Measurements from ENCODE around the gene ELP4. TPM values are rescaled to one million over a fixed set of nuclear protein-coding genes. Genes with fewer than 3 reads are reported as not detected.
A peak's percentile ranks its signal among the peaks of the same experiment; 100 is the strongest.
"Not testable (repeated sequence)": the region's sequence is repeated elsewhere in the genome, so short reads cannot be mapped to it uniquely, and the experiment has no call there.

The ELP4 gene
- total RNA-seq, 1 donor from 2014 or later, result 8.6 TPM

DNA sequence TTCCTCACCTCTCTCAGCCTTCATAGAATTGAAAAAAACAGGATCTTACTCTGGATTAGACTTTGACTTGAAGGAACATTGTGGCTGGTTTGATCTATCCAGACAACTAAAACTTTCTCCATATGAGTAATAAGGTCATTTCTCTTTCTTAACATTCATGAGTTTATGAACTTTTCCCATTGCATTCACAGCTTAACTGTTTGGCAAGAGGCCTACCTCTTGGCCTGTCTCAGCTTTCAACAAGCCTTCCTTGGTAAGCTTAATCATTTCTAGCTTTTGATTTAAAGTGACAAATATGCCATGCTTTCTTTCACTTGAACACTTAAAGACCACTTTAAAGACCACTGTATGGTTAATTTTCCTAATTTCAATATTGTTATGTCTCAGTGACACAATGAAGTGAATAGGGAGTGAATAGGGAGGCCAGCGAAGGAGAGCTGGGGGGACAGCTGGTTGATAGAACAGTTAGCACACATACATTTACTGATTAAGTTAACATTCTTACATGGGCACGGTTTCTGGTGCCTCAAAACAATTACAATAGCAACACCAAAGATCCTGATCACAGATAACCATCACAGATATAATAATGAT lies 17.1 kb upstream of the ELP4 start:
- no peaks in the 10 kb centered on the region for H3K27me3 Mint-ChIP-seq (ENCODE audit: low read depth)
- H3K9me3 Mint-ChIP-seq (ENCODE audit: low read depth), result peaks cover 2% of the 10 kb centered on the region
- peaks cover 8% of the 10 kb centered on the region for H3K36me3 Mint-ChIP-seq (ENCODE audit: low read depth)
- no peak overlapping the region for H3K4me3 Mint-ChIP-seq (ENCODE audit: unreplicated experiment)
- H3K4me1 Mint-ChIP-seq (ENCODE audit: low read depth), result peaks cover 16% of the 10 kb centered on the region
- no peak for DNase-seq (ENCODE audit: low spot score)
- TF ChIP-seq, protein P1, sequence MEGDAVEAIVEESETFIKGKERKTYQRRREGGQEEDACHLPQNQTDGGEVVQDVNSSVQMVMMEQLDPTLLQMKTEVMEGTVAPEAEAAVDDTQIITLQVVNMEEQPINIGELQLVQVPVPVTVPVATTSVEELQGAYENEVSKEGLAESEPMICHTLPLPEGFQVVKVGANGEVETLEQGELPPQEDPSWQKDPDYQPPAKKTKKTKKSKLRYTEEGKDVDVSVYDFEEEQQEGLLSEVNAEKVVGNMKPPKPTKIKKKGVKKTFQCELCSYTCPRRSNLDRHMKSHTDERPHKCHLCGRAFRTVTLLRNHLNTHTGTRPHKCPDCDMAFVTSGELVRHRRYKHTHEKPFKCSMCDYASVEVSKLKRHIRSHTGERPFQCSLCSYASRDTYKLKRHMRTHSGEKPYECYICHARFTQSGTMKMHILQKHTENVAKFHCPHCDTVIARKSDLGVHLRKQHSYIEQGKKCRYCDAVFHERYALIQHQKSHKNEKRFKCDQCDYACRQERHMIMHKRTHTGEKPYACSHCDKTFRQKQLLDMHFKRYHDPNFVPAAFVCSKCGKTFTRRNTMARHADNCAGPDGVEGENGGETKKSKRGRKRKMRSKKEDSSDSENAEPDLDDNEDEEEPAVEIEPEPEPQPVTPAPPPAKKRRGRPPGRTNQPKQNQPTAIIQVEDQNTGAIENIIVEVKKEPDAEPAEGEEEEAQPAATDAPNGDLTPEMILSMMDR (IDR thresholded peaks at IDR 0.05), result no peak
- H3K27ac Mint-ChIP-seq (ENCODE audit: unreplicated experiment), result no peak overlapping the region

DNA sequence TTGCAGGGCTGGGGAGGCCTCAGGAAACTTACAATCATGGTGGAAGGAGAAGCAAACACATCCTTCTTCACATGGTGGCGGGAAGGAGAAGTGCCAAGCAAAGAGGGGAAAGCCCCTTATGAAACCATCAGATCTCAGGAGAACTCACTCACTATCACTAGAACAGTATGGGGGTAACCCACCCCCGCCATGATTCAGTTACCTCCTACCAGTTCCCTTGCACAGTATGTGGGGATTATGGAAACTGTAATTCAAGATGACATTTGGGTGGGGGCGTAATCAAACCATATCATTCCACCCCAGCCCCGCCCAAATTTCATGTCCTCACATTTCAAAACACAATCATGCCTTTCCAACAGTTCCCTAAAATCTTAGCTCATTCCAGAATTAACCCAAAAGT lies 16.3 kb upstream of the ELP4 start:
- DNase-seq (ENCODE audit: low spot score), result no peak
- Mint-ChIP-seq H3K36me3 (ENCODE audit: low read depth) (peaks cover 8% of the 10 kb centered on the region), H3K4me3 (ENCODE audit: unreplicated experiment) (no peak overlapping the region), H3K4me1 (ENCODE audit: low read depth) (peaks cover 17% of the 10 kb centered on the region), H3K27ac (ENCODE audit: unreplicated experiment) (no peak overlapping the region), H3K9me3 (ENCODE audit: low read depth) (peaks cover 2% of the 10 kb centered on the region), H3K27me3 (ENCODE audit: low read depth) (no peaks in the 10 kb centered on the region)
- TF ChIP-seq, protein P1 (IDR thresholded peaks at IDR 0.05), result no peak

DNA sequence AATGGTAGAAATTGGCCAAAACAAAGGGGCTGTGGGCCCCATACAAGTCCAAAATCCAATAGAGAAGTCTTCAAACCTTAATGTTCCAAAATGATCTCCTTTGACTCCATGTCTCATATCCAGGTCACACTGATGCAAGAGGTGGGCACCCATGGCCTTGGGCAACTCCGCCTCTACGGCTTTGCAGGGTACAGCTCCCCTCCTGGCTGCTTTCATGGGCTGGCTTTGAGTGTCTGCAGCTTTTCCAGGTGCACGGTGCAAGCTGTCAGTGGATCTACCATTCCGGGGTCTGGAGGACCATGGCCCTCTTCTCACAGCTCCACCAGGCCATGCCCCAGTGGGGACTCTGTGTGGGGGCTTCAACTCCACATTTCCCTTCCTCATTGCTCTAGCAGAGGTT lies 15.8 kb upstream of the ELP4 start:
- H3K9me3 Mint-ChIP-seq (ENCODE audit: low read depth); H3K4me3 Mint-ChIP-seq (ENCODE audit: unreplicated experiment); H3K27me3 Mint-ChIP-seq (ENCODE audit: low read depth); H3K27ac Mint-ChIP-seq (ENCODE audit: unreplicated experiment); H3K36me3 Mint-ChIP-seq (ENCODE audit: low read depth); DNase-seq (ENCODE audit: low spot score): not testable (repeated sequence)
- H3K4me1 Mint-ChIP-seq (ENCODE audit: low read depth), result peaks cover 22% of the 10 kb centered on the region

- DNase-seq (ENCODE audit: low spot score), result no peak
- Mint-ChIP-seq H3K4me3 (ENCODE audit: unreplicated experiment) (no peak overlapping the region), H3K4me1 (ENCODE audit: low read depth) (peaks cover 24% of the 10 kb centered on the region), H3K9me3 (ENCODE audit: low read depth) (peaks cover 2% of the 10 kb centered on the region), H3K27ac (ENCODE audit: unreplicated experiment) (peak overlapping the region; percentile 1), H3K27me3 (ENCODE audit: low read depth) (no peaks in the 10 kb centered on the region), H3K36me3 (ENCODE audit: low read depth) (peaks cover 6% of the 10 kb centered on the region)
- TF ChIP-seq, protein P1 (IDR thresholded peaks at IDR 0.05), result no peak
Observed at GRCh38 chr11:31499576-31500178, 9.9 kb upstream of the ELP4 start.

DNA sequence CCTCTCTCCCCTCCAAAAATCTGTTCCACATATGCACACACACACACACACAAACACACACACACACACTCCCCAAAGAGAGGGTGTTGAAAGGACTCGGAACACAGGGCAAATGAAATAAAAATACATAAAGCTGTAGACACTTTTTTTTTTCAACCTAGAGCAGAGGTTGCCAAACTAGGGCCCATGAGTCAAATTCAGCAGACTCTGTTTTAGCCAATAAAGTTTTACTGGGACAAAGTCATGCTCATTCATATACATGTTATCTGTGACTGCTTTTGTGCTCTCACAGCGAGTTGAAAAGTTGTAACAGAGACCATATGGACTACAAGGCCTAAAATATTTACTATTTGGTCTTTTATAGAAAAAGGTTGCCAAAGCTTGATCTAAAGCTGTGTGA lies 9.0 kb upstream of the ELP4 start:
- DNase-seq (ENCODE audit: low spot score), result no peak
- no peaks in the 10 kb centered on the region for H3K36me3 Mint-ChIP-seq (ENCODE audit: low read depth)
- peaks cover 24% of the 10 kb centered on the region for H3K4me1 Mint-ChIP-seq (ENCODE audit: low read depth)
- no peak overlapping the region for H3K4me3 Mint-ChIP-seq (ENCODE audit: unreplicated experiment)
- H3K27me3 Mint-ChIP-seq (ENCODE audit: low read depth), result no peaks in the 10 kb centered on the region
- H3K9me3 Mint-ChIP-seq (ENCODE audit: low read depth), result no peaks in the 10 kb centered on the region
- TF ChIP-seq, protein P1 (IDR thresholded peaks at IDR 0.05), result no peak
- H3K27ac Mint-ChIP-seq (ENCODE audit: unreplicated experiment), result no peak overlapping the region

- no peaks in the 10 kb centered on the region for H3K36me3 Mint-ChIP-seq (ENCODE audit: low read depth)
Observed at GRCh38 chr11:31509051-31509428, 527 bp upstream of the ELP4 start.

More at GRCh38 chr11:31509051-31509428, 527 bp upstream of the ELP4 start:
- TF ChIP-seq, protein P1 (IDR thresholded peaks at IDR 0.05), result no peak
- Mint-ChIP-seq H3K9me3 (ENCODE audit: low read depth) (no peaks in the 10 kb centered on the region), H3K4me3 (ENCODE audit: unreplicated experiment) (peak overlapping the region; percentile 98), H3K27ac (ENCODE audit: unreplicated experiment) (peak overlapping the region; percentile 98), H3K27me3 (ENCODE audit: low read depth) (no peaks in the 10 kb centered on the region), H3K4me1 (ENCODE audit: low read depth) (peaks cover 27% of the 10 kb centered on the region)
- no peak for DNase-seq (ENCODE audit: low spot score)
